Measurements from ENCODE around the gene PKP3.
"Not testable (repeated sequence)": the region's sequence is repeated elsewhere in the genome, so short reads cannot be mapped to it uniquely, and the experiment has no call there.

The PKP3 gene

GRCh38 chr11:394034-394857 is at the start of gene PKP3:
Gene PKP3, plus strand, starts transcription at chr11:394209. Its CDS starts 84 bp downstream, at chr11:394293.
- Histone ChIP-seq H3K27me3 (ENCODE audit: insufficient read depth, low read length) (no peaks in the 10 kb centered on the region), H2AFZ (ENCODE audit: low read depth, low read length) (no peak within 1 kb of the TSS), H3K4me1 (ENCODE audit: insufficient read depth, low read length) (no peaks in the 10 kb centered on the region), H3K36me3 (ENCODE audit: insufficient read depth, low read length) (no peaks in the 10 kb centered on the region), H3K4me3 (ENCODE audit: low read length) (no peak within 1 kb of the TSS), H3K9me3 (ENCODE audit: low read length) (peaks cover 4% of the 10 kb centered on the region)

GRCh38 chr11:344836-345578 is 49.0 kb upstream of the PKP3 start:
- Histone ChIP-seq H3K36me3 (ENCODE audit: insufficient read depth, low read length) (no peaks in the 10 kb centered on the region), H3K9me3 (ENCODE audit: low read length) (no peaks in the 10 kb centered on the region), H3K27me3 (ENCODE audit: insufficient read depth, low read length) (no peaks in the 10 kb centered on the region), H3K4me3 (ENCODE audit: low read length) (no peak overlapping the region), H2AFZ (ENCODE audit: low read depth, low read length) (no peak overlapping the region), H3K4me1 (ENCODE audit: insufficient read depth, low read length) (peaks cover 17% of the 10 kb centered on the region)

GRCh38 chr11:346529-346928 is 47.5 kb upstream of the PKP3 start:
- no peaks in the 10 kb centered on the region for H3K9me3 ChIP-seq (ENCODE audit: low read length)
- no peaks in the 10 kb centered on the region for H3K27me3 ChIP-seq (ENCODE audit: insufficient read depth, low read length)
- H3K4me1 ChIP-seq (ENCODE audit: insufficient read depth, low read length) = peaks cover 10% of the 10 kb centered on the region
- H2AFZ ChIP-seq (ENCODE audit: low read depth, low read length) = no peak overlapping the region
- H3K36me3 ChIP-seq (ENCODE audit: insufficient read depth, low read length) = no peaks in the 10 kb centered on the region
- no peak overlapping the region for H3K4me3 ChIP-seq (ENCODE audit: low read length)

GRCh38 chr11:349270-349954 is 44.6 kb upstream of the PKP3 start:
- not testable (repeated sequence) for H3K4me1 ChIP-seq (ENCODE audit: insufficient read depth, low read length); H3K4me3 ChIP-seq (ENCODE audit: low read length); H3K27me3 ChIP-seq (ENCODE audit: insufficient read depth, low read length); H3K36me3 ChIP-seq (ENCODE audit: insufficient read depth, low read length); H2AFZ ChIP-seq (ENCODE audit: low read depth, low read length); H3K9me3 ChIP-seq (ENCODE audit: low read length)

- H3K4me3 ChIP-seq (ENCODE audit: low read length); H3K9me3 ChIP-seq (ENCODE audit: low read length); H3K27me3 ChIP-seq (ENCODE audit: insufficient read depth, low read length); H3K36me3 ChIP-seq (ENCODE audit: insufficient read depth, low read length); H2AFZ ChIP-seq (ENCODE audit: low read depth, low read length); H3K4me1 ChIP-seq (ENCODE audit: insufficient read depth, low read length): not testable (repeated sequence)
These were observed 43.8 kb upstream of the PKP3 start for GRCh38 chr11:350033-350722.

GRCh38 chr11:350723-351255 is 43.2 kb upstream of the PKP3 start:
- Histone ChIP-seq H3K36me3 (ENCODE audit: insufficient read depth, low read length) (no peaks in the 10 kb centered on the region), H3K4me3 (ENCODE audit: low read length) (no peak overlapping the region), H2AFZ (ENCODE audit: low read depth, low read length) (no peak overlapping the region), H3K27me3 (ENCODE audit: insufficient read depth, low read length) (no peaks in the 10 kb centered on the region), H3K4me1 (ENCODE audit: insufficient read depth, low read length) (peaks cover 6% of the 10 kb centered on the region), H3K9me3 (ENCODE audit: low read length) (no peaks in the 10 kb centered on the region)

GRCh38 chr11:351411-351810 is 42.6 kb upstream of the PKP3 start:
- Histone ChIP-seq H3K27me3 (ENCODE audit: insufficient read depth, low read length) (no peaks in the 10 kb centered on the region), H3K36me3 (ENCODE audit: insufficient read depth, low read length) (no peaks in the 10 kb centered on the region), H3K4me3 (ENCODE audit: low read length) (no peak overlapping the region), H2AFZ (ENCODE audit: low read depth, low read length) (no peak overlapping the region), H3K4me1 (ENCODE audit: insufficient read depth, low read length) (peaks cover 6% of the 10 kb centered on the region), H3K9me3 (ENCODE audit: low read length) (no peaks in the 10 kb centered on the region)

DNA sequence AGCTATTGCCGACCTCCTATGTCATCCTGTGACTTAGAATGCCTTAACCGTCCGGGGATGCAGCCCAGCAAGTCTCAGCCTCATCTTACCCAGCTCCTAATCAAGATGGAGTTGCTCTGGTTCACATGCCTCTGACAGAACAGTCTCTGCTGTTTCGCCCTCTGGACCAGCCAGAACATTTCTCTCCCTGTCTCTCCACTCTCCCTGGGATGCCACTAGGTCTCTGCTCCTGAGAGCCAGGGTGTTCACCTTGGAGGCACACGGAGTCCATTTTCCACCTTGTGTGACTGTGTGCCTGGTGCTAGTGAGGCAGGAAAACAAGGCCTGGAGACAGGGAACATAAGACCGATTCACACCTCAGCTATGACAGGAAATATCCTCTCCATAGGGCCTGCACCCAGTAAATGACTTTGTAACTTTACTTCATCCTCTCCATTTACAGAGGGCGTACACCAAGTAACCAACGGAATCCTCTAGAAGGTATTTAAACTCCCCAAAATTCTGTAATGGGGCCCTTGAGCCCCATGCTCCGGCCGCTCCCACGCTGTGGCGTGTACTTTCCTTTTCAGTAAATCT is 41.5 kb upstream of the PKP3 start:
- Histone ChIP-seq H2AFZ (ENCODE audit: low read depth, low read length) (no peak overlapping the region), H3K27me3 (ENCODE audit: insufficient read depth, low read length) (no peaks in the 10 kb centered on the region), H3K36me3 (ENCODE audit: insufficient read depth, low read length) (no peaks in the 10 kb centered on the region), H3K9me3 (ENCODE audit: low read length) (no peaks in the 10 kb centered on the region), H3K4me1 (ENCODE audit: insufficient read depth, low read length) (peaks cover 6% of the 10 kb centered on the region), H3K4me3 (ENCODE audit: low read length) (no peak overlapping the region)

DNA sequence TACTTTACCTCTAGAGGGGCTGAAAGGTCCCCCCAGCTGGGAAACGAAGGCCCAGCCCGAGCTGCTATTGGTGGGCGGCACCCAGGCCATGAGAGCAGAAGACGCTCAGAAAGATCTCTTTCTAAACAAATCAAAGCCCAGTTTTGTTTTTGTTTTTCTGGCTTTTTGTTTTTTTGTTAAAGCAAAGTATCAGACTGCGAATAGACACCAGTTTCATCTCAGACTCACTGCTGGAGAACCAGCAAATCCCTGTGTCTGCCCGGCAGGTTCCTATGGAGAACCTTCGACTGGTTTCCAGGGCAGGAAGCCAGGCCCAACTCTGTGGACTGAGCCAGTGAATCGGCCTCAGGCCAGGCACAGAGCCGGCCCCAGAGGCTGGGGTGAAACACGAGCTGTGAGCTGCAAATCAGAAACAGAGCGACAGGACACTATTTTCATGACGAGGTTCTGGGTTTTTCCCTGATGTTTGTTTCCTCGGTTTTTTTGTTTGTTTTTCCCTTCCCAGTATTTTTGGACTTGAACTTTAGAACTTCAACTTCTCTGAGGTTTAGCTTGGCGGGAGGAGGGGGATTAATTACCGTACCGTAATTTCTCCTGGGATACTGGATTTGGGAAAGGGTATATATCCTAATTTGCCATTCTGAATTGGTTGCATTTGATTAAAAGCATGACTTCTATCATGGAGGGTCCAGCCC is 40.7 kb upstream of the PKP3 start:
- Histone ChIP-seq H3K27me3 (ENCODE audit: insufficient read depth, low read length) (no peaks in the 10 kb centered on the region), H3K4me1 (ENCODE audit: insufficient read depth, low read length) (peaks cover 10% of the 10 kb centered on the region), H3K36me3 (ENCODE audit: insufficient read depth, low read length) (no peaks in the 10 kb centered on the region), H3K9me3 (ENCODE audit: low read length) (no peaks in the 10 kb centered on the region), H2AFZ (ENCODE audit: low read depth, low read length) (no peak overlapping the region), H3K4me3 (ENCODE audit: low read length) (no peak overlapping the region)

GRCh38 chr11:355581-356458 is 38.2 kb upstream of the PKP3 start:
- Histone ChIP-seq H2AFZ (ENCODE audit: low read depth, low read length) (no peak overlapping the region), H3K9me3 (ENCODE audit: low read length) (peaks cover 3% of the 10 kb centered on the region), H3K4me1 (ENCODE audit: insufficient read depth, low read length) (peaks cover 10% of the 10 kb centered on the region), H3K36me3 (ENCODE audit: insufficient read depth, low read length) (no peaks in the 10 kb centered on the region), H3K4me3 (ENCODE audit: low read length) (no peak overlapping the region), H3K27me3 (ENCODE audit: insufficient read depth, low read length) (no peaks in the 10 kb centered on the region)

DNA sequence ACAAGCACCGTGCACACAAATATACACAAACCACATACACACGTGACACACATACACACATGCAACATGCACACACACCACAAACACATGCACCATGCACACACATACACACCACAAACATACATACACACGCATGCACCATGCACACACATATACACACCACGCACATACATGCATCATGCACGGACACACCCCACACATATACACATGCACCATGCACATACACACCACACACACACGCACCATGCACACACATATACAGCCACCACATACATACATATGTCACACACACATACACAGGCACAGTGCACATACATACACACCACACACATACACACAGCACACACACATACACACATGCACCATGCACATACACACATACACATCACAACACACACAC is 37.4 kb upstream of the PKP3 start:
- H3K27me3 ChIP-seq (ENCODE audit: insufficient read depth, low read length) = no peaks in the 10 kb centered on the region
- no peak overlapping the region for H3K4me3 ChIP-seq (ENCODE audit: low read length)
- H2AFZ ChIP-seq (ENCODE audit: low read depth, low read length) = no peak overlapping the region
- peaks cover 7% of the 10 kb centered on the region for H3K9me3 ChIP-seq (ENCODE audit: low read length)
- H3K36me3 ChIP-seq (ENCODE audit: insufficient read depth, low read length) = no peaks in the 10 kb centered on the region
- peaks cover 10% of the 10 kb centered on the region for H3K4me1 ChIP-seq (ENCODE audit: insufficient read depth, low read length)
